T-cell (primary cell): Measurements from ENCODE around the gene NR2E1. TPM values are rescaled to one million over a fixed set of nuclear protein-coding genes. Genes with fewer than 3 reads are reported as not detected.
A peak's percentile ranks its signal among the peaks of the same experiment; 100 is the strongest.

Experiments used
- ATAC-seq, 4 experiments: fragments of 200-7000 bp in 3 of 4; fragments of 150-1000 bp in 1 of 4; cut with Tn5 transposase; replicated peaks in 1 of 4; 1 replicate in 3 of 4; 2 replicates in 1 of 4; pipeline ENCODE4 v1.10.0; 2021; ENCODE audit warnings: moderate library complexity in 3 of 4, mild to moderate bottlenecking in 2 of 4, moderate number of reproducible peaks in 1 of 4
- CTCF ChIA-PET, 2 donors: fragments of 300-600 bp; sonication (Branson Sonifier 250); formaldehyde crosslinking; loops; one replicate each; lab custom pipeline; 2022; ENCODE audit warnings: antibody characterized with exemption in 2 of 2; lab: Charles Lee
- POLR2A ChIA-PET, 2 donors: fragments of 300-600 bp; sonication (Branson Sonifier 250); formaldehyde crosslinking; loops; one replicate each; lab custom pipeline; 2022; ENCODE audit warnings: antibody characterized with exemption in 2 of 2; lab: Charles Lee
- DNase-seq, 35 experiments: peaks; one replicate each; pipeline versions ENCODE4 v3.0.0 to v3.0.0-alpha.2; 2013 to 2023
- H3K27ac ChIP-seq: one replicate; pipeline ENCODE4 v1.5.1; 2013; ENCODE audit warnings: low read length
- H3K27me3 ChIP-seq, 2 experiments: replicated peaks in 1 of 2; 1 replicate in 1 of 2; 2 replicates in 1 of 2; pipeline versions ENCODE4 v1.6.1 to v1.7.0; 2013; ENCODE audit warnings: low read length in 1 of 2, mixed read lengths in 1 of 2; ENCODE audit not compliant: control insufficient read depth in 2 of 2, insufficient read depth in 2 of 2; ENCODE audit errors: extremely low read depth in 1 of 2
- H3K36me3 ChIP-seq, 2 donors: 1 replicate in 1 of 2; 2 replicates in 1 of 2; pipeline versions ENCODE4 v1.6.1 to v1.7.0; 2013; ENCODE audit warnings: low read length in 1 of 2; ENCODE audit not compliant: control insufficient read depth in 2 of 2, insufficient read depth in 1 of 2; ENCODE audit errors: extremely low read depth in 1 of 2
- H3K4me1 ChIP-seq, 2 experiments: 1 replicate in 1 of 2; 2 replicates in 1 of 2; pipeline versions ENCODE4 v1.6.1 to v1.7.0; 2013; ENCODE audit warnings: low read length in 2 of 2, mixed read lengths in 1 of 2; ENCODE audit not compliant: insufficient read depth in 2 of 2, control insufficient read depth in 1 of 2; ENCODE audit errors: extremely low read depth in 1 of 2
- H3K4me3 ChIP-seq, 2 donors: 1 replicate in 1 of 2; 2 replicates in 1 of 2; pipeline versions ENCODE4 v1.5.1 to v1.7.0; 2013; ENCODE audit warnings: mild to moderate bottlenecking in 2 of 2, low read length in 1 of 2, moderate library complexity in 1 of 2; ENCODE audit not compliant: control insufficient read depth in 1 of 2; ENCODE audit errors: extremely low read depth in 1 of 2
- H3K9me3 ChIP-seq: 2 replicates; pipeline ENCODE4 v1.7.0; 2013
- H3K27ac Mint-ChIP-seq, 2 donors: one replicate each; pipeline ENCODE4 v1.8.0; 2020 to 2021; ENCODE audit warnings: mild to moderate bottlenecking in 2 of 2, mixed read lengths in 2 of 2
- H3K27me3 Mint-ChIP-seq, 2 donors: one replicate each; pipeline ENCODE4 v1.8.0; 2021 to 2022; ENCODE audit warnings: mixed read lengths in 2 of 2
- H3K36me3 Mint-ChIP-seq: one replicate; pipeline ENCODE4 v1.8.0; 2021; ENCODE audit warnings: mixed read lengths
- H3K4me1 Mint-ChIP-seq, 3 donors: one replicate each; pipeline ENCODE4 v1.8.0; 2020 to 2022; ENCODE audit warnings: mixed read lengths in 3 of 3, mild to moderate bottlenecking in 1 of 3
- H3K4me3 Mint-ChIP-seq, 3 donors: one replicate each; pipeline ENCODE4 v1.8.0; 2020 to 2022; ENCODE audit warnings: mild to moderate bottlenecking in 3 of 3, mixed read lengths in 3 of 3, moderate library complexity in 3 of 3
- H3K9me3 Mint-ChIP-seq, 3 donors: one replicate each; pipeline ENCODE4 v1.8.0; 2020 to 2022; ENCODE audit warnings: mixed read lengths in 3 of 3
- WGBS: methylation state at CpG from one replicate; pipeline ENCODE4 v1.1.5; 2013; ENCODE audit warnings: missing lambda C conversion rate; ENCODE audit not compliant: insufficient coverage; 5-methylcytosine and 5-hydroxymethylcytosine counted together
- total RNA-seq, 35 experiments: library from RNA in 6 of 35; stranded (reverse) in 6 of 35; fragments of 120-200 nt in 1 of 35; gene quantifications; one replicate each; pipeline versions ENCODE4 v1.2.1 to v1.2.4 and lab custom pipeline; 2013 to 2026

The NR2E1 gene
- total RNA-seq, 5 donors from 2014 or later (not counting 1 experiment from before 2014, with no cell fraction given) = not detected

GRCh38 chr6:108198761-108199498 lies 33.1 kb downstream of the NR2E1 start:
- H3K9me3 Mint-ChIP-seq = no peaks in the 10 kb centered on the region
- 81% methylated on average over 8 of the region's 19 CpGs for WGBS

GRCh38 chr6:108200186-108200585 lies 34.4 kb downstream of the NR2E1 start:
- no peaks in the 10 kb centered on the region for H3K4me1 ChIP-seq
- Mint-ChIP-seq H3K27ac (no peak overlapping the region), H3K4me3 (no peak overlapping the region), H3K27me3 (no peaks in the 10 kb centered on the region), H3K4me1 (no peaks in the 10 kb centered on the region), H3K36me3 (peaks cover 15% of the 10 kb centered on the region), H3K9me3 (no peaks in the 10 kb centered on the region)
- POLR2A ChIA-PET = no interaction called here
- ATAC-seq = no peak
- 92% methylated on average over 7 of the region's 8 CpGs for WGBS
- H3K27ac ChIP-seq = no peak overlapping the region
- peaks cover 0 to 4% of the 10 kb centered on the region in 2 experiments for H3K27me3 ChIP-seq
- H3K9me3 ChIP-seq = no peaks in the 10 kb centered on the region
- no peak for DNase-seq
- H3K36me3 ChIP-seq = peaks cover 0 to 4% of the 10 kb centered on the region in 2 donors
- no peak overlapping the region for H3K4me3 ChIP-seq
- CTCF ChIA-PET = no interaction called here

More at GRCh38 chr6:108198761-108199498, 33.1 kb downstream of the NR2E1 start:
- Mint-ChIP-seq H3K27me3 (peaks cover 7 to 9% of the 10 kb centered on the region in 2 donors), H3K27ac (no peak overlapping the region), H3K4me1 (no peaks in the 10 kb centered on the region), H3K4me3 (no peak overlapping the region), H3K36me3 (peaks cover 12% of the 10 kb centered on the region)
- no peaks in the 10 kb centered on the region for H3K4me1 ChIP-seq
- CTCF ChIA-PET = no interaction called here
- peaks cover 0 to 4% of the 10 kb centered on the region in 2 donors for H3K36me3 ChIP-seq
- peaks cover 0 to 15% of the 10 kb centered on the region in 2 experiments for H3K27me3 ChIP-seq
- H3K4me3 ChIP-seq = no peak overlapping the region
- POLR2A ChIA-PET = no interaction called here
- H3K9me3 ChIP-seq = no peaks in the 10 kb centered on the region
- no peak overlapping the region for H3K27ac ChIP-seq
- no peak for DNase-seq
- no peak for ATAC-seq

GRCh38 chr6:108200631-108201030 lies 34.8 kb downstream of the NR2E1 start:
- Histone ChIP-seq H3K27ac (no peak overlapping the region), H3K36me3 (peaks cover 0 to 4% of the 10 kb centered on the region in 2 donors), H3K27me3 (no peaks in the 10 kb centered on the region), H3K9me3 (no peaks in the 10 kb centered on the region), H3K4me1 (no peaks in the 10 kb centered on the region), H3K4me3 (no peak overlapping the region)
- Mint-ChIP-seq H3K4me1 (no peaks in the 10 kb centered on the region), H3K9me3 (no peaks in the 10 kb centered on the region), H3K27ac (no peak overlapping the region), H3K4me3 (no peak overlapping the region), H3K27me3 (no peaks in the 10 kb centered on the region), H3K36me3 (peaks cover 17% of the 10 kb centered on the region)
- POLR2A ChIA-PET = no interaction called here
- ATAC-seq = no peak
- no CpG with 5 or more reads among the region's 7 CpGs for whole genome bisulfite sequencing
- DNase-seq = no peak
- CTCF ChIA-PET = no interaction called here

- H3K27me3 ChIP-seq = no peaks in the 10 kb centered on the region
- CTCF ChIA-PET = no interaction called here
- no peaks in the 10 kb centered on the region for H3K9me3 ChIP-seq
- Mint-ChIP-seq H3K4me1 (no peaks in the 10 kb centered on the region), H3K4me3 (no peak overlapping the region), H3K27ac (no peak overlapping the region), H3K36me3 (peaks cover 38% of the 10 kb centered on the region), H3K9me3 (no peaks in the 10 kb centered on the region), H3K27me3 (no peaks in the 10 kb centered on the region)
- no peak overlapping the region for H3K4me3 ChIP-seq
- DNase-seq (no peak), ATAC-seq (no peak)
- over 99% methylated on average over 7 of the region's 14 CpGs for WGBS
- POLR2A ChIA-PET = no interaction called here
- H3K36me3 ChIP-seq = peaks cover 4 to 7% of the 10 kb centered on the region in 2 donors
- no peaks in the 10 kb centered on the region for H3K4me1 ChIP-seq
- no peak overlapping the region for H3K27ac ChIP-seq
Measured at GRCh38 chr6:108203189-108204112, 37.6 kb downstream of the NR2E1 start.

- Mint-ChIP-seq H3K36me3 (peaks cover 56% of the 10 kb centered on the region), H3K9me3 (no peaks in the 10 kb centered on the region), H3K27ac (no peak overlapping the region), H3K27me3 (no peaks in the 10 kb centered on the region), H3K4me1 (no peaks in the 10 kb centered on the region), H3K4me3 (no peak overlapping the region)
- Histone ChIP-seq H3K4me1 (no peaks in the 10 kb centered on the region), H3K4me3 (no peak overlapping the region), H3K27ac (no peak overlapping the region), H3K27me3 (no peaks in the 10 kb centered on the region), H3K9me3 (no peaks in the 10 kb centered on the region), H3K36me3 (peaks cover 5 to 23% of the 10 kb centered on the region in 2 donors)
- no peak for ATAC-seq
- POLR2A ChIA-PET = no interaction called here
- 100% methylated on average over 2 of the region's 4 CpGs for WGBS
- no peak for DNase-seq
- CTCF ChIA-PET = no interaction called here
Measured at GRCh38 chr6:108207013-108207412, 41.2 kb downstream of the NR2E1 start.

GRCh38 chr6:108209738-108210137 lies 43.9 kb downstream of the NR2E1 start:
- Histone ChIP-seq H3K4me1 (no peaks in the 10 kb centered on the region), H3K36me3 (peaks cover 5 to 29% of the 10 kb centered on the region in 2 donors), H3K4me3 (no peak overlapping the region), H3K9me3 (no peaks in the 10 kb centered on the region), H3K27me3 (no peaks in the 10 kb centered on the region), H3K27ac (no peak overlapping the region)
- Mint-ChIP-seq H3K4me3 (no peak overlapping the region), H3K27me3 (no peaks in the 10 kb centered on the region), H3K4me1 (peaks cover 0 to 3% (median 0%) of the 10 kb centered on the region in 3 donors), H3K9me3 (no peaks in the 10 kb centered on the region), H3K36me3 (peaks cover 53% of the 10 kb centered on the region), H3K27ac (peak overlapping the region in 1 of 2 donors; percentile 44)
- ChIA-PET POLR2A (no interaction called here), CTCF (no interaction called here)
- no peak for ATAC-seq
- no CpG with 5 or more reads among the region's 5 CpGs for WGBS
- DNase-seq = no peak
